Stomach smooth muscle (tissue), 2 donors: Measurements from ENCODE around the gene AADAC.

Experiments used
- H3K27ac ChIP-seq: one replicate; pipeline ENCODE4 v1.7.0; 2013; ENCODE audit warnings: mild to moderate bottlenecking, low read length, inconsistent platforms
- H3K27me3 ChIP-seq, 2 donors: one replicate each; pipeline ENCODE4 v1.7.0; 2013; ENCODE audit warnings: low read length in 2 of 2; ENCODE audit not compliant: insufficient read depth in 2 of 2, control insufficient read depth in 1 of 2
- H3K36me3 ChIP-seq, 2 donors: one replicate each; pipeline ENCODE4 v1.7.0; 2013; ENCODE audit warnings: low read length in 2 of 2; ENCODE audit not compliant: control insufficient read depth in 2 of 2, insufficient read depth in 2 of 2
- H3K4me1 ChIP-seq: one replicate; pipeline ENCODE4 v1.7.0; 2013; ENCODE audit warnings: low read length; ENCODE audit not compliant: control insufficient read depth, insufficient read depth
- H3K4me3 ChIP-seq, 2 donors: one replicate each; pipeline ENCODE4 v1.7.0; 2013; ENCODE audit warnings: low read length in 2 of 2
- H3K9ac ChIP-seq, 2 donors: one replicate each; pipeline ENCODE4 v1.7.0; 2013; ENCODE audit warnings: low read length in 2 of 2, mild to moderate bottlenecking in 1 of 2
- H3K9me3 ChIP-seq, 2 donors: one replicate each; pipeline ENCODE4 v1.7.0; 2013; ENCODE audit warnings: low read length in 2 of 2; ENCODE audit not compliant: control insufficient read depth in 2 of 2
- donor health status: healthy.
- donor health status: Pancreatic carcinoma.

The AADAC gene

DNA sequence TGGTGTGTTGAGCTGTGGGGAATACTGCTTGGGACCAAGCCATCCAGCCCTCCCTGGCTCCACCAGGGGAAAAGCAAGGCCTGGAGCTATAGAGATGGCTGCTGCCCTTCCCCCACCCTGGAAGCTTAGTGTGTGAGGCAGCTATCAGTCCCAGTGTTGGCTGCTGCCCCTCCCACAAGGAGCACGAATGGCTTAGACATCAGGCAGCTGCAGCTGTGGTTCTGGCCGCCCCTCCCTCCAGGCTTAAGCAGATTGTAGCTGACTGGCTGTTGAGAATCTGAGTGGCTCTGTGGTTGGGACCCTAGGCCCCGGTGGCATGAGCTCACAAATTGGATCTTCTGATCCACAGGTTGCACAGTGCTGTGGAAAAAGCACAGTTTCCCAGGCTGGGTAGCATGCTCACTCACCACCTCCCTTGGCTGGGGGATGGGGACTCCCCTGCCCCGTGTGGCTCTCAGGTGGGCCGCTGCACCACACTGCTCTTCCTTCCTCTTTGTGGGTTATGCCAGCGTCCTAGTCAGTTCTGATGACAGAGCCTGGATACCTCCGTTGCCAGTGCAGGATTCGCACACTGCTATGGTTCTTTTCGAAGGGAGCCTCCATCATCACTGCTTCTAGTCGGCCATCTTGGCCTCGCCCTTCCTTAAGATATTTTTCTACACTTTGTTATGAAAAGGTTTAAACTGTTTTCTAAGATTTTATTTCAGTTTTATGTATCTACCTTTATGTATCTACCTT is 38.3 kb downstream of the AADAC start:
- H3K36me3 ChIP-seq, result no peaks in the 10 kb centered on the region
- no peak overlapping the region for H3K4me3 ChIP-seq
- H3K9me3 ChIP-seq, result peaks cover 2 to 5% of the 10 kb centered on the region in 2 donors
- H3K4me1 ChIP-seq, result no peaks in the 10 kb centered on the region
- no peak overlapping the region for H3K27ac ChIP-seq
- no peaks in the 10 kb centered on the region for H3K27me3 ChIP-seq
- no peak overlapping the region for H3K9ac ChIP-seq

DNA sequence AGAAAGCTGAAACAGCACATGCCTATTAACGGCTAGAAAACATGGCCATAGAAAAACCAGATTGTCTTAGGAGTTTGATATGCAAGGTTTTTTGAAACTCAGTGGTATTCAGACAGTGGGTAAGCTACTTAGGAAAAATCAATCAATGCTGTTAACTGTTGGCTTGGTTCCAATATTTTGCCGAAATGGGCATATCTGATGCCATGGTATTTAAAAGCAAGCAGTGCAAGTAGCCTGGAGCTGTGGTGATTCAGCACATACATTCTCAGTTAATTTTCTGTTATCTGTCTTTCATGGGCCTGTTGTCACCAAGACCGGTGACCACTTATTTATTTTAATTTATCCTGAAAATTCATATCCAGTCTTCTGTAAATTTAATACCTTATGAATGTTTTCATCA is 42.2 kb downstream of the AADAC start:
- Histone ChIP-seq H3K4me3 (no peak overlapping the region), H3K9ac (no peak overlapping the region), H3K27me3 (no peaks in the 10 kb centered on the region), H3K36me3 (no peaks in the 10 kb centered on the region), H3K4me1 (no peaks in the 10 kb centered on the region), H3K27ac (no peak overlapping the region), H3K9me3 (peaks cover 0 to under 1% of the 10 kb centered on the region in 2 donors)

DNA sequence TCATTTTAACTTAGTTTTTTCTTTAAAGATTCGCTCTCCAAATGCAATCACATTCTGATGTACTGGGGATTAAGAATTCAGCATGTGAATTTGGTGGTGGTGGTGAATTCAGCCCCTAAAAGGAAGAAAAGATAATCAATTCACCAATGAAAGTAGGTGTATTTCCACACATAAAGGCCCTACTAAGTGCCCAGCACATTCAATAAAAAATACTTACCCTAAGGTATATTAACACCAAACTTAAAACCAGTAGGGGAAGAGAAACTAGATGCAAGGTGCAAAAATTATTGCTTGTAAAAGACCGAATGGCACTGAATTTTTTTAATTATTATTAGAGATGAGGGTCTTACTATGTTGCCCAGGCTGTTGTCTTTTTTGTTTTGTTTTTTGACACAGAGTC is 42.7 kb downstream of the AADAC start:
- Histone ChIP-seq H3K4me1 (no peaks in the 10 kb centered on the region), H3K9ac (no peak overlapping the region), H3K36me3 (no peaks in the 10 kb centered on the region), H3K9me3 (no peaks in the 10 kb centered on the region), H3K27ac (no peak overlapping the region), H3K4me3 (no peak overlapping the region), H3K27me3 (no peaks in the 10 kb centered on the region)

DNA sequence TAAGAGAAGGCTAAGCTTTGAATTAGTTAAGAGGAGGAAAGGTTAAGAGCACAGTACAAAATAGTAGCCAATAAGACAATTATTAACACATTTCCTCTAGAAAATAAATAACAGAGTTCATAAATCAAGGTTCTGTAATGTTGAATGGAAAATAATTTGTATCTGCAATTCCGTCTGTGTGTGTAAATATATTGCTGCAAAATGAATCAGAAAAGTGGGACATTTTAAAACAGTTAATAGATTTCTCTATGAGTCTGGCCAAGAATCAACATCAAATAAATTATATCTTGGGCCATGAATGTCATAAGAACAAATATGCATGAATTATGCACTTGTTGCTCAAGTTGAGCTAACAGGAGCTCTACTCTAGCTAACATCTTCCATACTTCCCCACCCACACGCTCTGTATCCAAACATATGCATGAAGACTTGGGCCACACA is 45.3 kb downstream of the AADAC start:
- Histone ChIP-seq H3K36me3 (no peaks in the 10 kb centered on the region), H3K4me3 (no peak overlapping the region), H3K27ac (no peak overlapping the region), H3K9ac (no peak overlapping the region), H3K9me3 (no peaks in the 10 kb centered on the region), H3K4me1 (no peaks in the 10 kb centered on the region), H3K27me3 (no peaks in the 10 kb centered on the region)

DNA sequence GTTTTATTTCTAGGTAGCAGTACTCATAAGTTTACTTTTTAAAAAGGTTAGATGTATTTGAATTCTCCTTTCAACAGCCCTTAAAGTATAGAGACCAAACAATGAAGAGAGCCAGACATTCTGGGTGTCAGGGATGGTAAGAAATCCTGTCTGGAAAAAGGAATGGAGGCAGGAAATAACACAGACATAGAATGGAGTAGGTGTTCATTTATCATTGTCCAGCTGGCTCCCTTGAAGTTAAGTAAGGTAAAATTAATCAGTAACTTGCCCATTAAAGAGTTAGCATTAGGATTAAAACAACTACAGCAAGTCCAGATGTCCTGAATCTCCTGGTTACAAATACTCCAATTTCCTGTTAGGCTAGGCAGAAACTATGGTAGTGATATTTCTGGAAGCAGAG is 46.0 kb downstream of the AADAC start:
- Histone ChIP-seq H3K4me1 (no peaks in the 10 kb centered on the region), H3K27me3 (no peaks in the 10 kb centered on the region), H3K36me3 (no peaks in the 10 kb centered on the region), H3K9ac (no peak overlapping the region), H3K27ac (no peak overlapping the region), H3K9me3 (no peaks in the 10 kb centered on the region), H3K4me3 (no peak overlapping the region)

DNA sequence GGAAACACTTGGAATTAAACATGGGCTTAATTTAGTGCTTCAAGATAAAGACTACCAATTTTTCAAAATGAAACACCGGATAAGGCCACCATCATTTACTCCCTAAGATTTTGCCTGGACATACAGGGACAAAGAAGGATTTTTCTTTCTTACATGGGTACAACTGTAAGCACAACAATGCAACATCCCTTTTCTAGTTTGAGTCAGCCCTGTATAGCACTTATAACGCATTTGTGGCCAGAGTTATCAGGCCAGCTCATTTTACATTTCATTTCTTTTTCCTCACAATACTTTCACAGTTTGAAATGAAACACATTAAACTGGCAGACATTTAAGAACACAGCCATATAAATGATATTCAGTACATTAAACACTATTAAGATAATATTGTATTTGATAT is 49.7 kb downstream of the AADAC start:
- Histone ChIP-seq H3K27me3 (no peaks in the 10 kb centered on the region), H3K27ac (no peak overlapping the region), H3K4me3 (no peak overlapping the region), H3K9ac (no peak overlapping the region), H3K9me3 (no peaks in the 10 kb centered on the region), H3K4me1 (no peaks in the 10 kb centered on the region), H3K36me3 (no peaks in the 10 kb centered on the region)

DNA sequence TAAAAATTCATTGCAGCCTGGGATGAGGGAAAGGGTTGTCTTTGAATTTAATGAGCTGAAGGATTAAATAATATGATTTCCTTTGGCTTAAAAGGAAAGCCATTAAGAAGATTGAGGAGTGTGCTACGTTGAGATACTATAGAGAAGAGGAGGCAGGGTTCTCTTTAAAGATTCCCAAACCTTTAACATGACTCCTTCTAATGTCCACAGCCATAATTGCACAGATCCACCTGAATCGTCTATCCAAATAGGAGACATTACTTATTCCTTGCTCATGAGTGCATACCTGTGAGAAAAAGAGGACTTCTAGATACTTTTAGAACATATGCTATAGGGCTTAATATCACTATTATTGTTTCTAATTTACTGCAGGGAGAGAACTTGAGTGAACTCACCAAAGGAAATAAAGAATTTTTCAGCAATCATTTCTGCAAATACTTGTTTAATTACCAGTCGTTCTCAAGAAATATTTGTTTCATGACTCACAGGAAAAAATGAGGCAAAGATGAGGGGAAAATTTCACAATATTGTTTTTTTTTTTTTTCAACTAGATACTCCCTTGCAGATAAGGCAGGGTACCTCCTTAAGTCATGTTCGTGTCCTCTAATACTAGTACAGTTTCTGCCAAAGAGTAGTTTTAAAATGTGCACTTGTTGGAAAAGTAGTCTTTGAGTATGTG is 50.6 kb downstream of the AADAC start:
- no peaks in the 10 kb centered on the region for H3K9me3 ChIP-seq
- no peaks in the 10 kb centered on the region for H3K4me1 ChIP-seq
- no peaks in the 10 kb centered on the region for H3K27me3 ChIP-seq
- no peak overlapping the region for H3K27ac ChIP-seq
- no peak overlapping the region for H3K4me3 ChIP-seq
- no peaks in the 10 kb centered on the region for H3K36me3 ChIP-seq
- no peak overlapping the region for H3K9ac ChIP-seq

DNA sequence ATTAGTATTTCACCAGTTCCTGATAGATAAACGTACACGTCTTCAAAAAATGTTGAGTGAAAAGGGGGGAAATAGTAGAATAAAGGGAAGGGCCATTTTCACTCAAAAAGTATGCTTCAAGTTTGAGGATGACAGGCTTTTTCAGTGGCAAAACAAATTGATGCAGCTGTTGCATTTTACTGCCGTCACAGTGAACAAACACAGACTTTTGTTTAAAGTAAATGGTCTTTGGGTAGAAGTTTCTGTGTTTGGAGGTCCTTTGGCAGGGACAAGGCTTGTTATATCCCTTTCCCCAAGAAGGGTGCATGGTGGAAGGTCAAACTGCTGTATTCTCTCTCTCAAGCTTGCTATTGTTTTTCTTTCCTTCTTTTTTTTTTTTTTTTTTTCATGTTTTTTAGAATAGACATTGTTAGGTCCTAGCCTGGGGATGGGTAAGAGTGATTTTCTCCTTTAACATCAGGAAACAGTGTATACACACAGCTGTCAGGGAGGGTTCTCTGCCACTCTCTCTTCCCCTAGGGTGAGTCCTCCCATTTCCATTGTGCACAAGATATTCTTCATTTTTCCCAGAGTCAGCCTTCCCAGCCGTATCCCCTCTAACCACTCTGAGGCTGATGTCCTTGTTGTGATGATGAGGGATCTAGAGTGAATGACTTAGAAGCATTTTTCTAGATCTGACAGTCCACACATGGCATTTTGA is 52.9 kb downstream of the AADAC start:
- H3K9me3 ChIP-seq, result no peaks in the 10 kb centered on the region
- no peaks in the 10 kb centered on the region for H3K4me1 ChIP-seq
- no peaks in the 10 kb centered on the region for H3K27me3 ChIP-seq
- H3K36me3 ChIP-seq, result no peaks in the 10 kb centered on the region
- H3K27ac ChIP-seq, result no peak overlapping the region
- no peak overlapping the region for H3K4me3 ChIP-seq
- no peak overlapping the region for H3K9ac ChIP-seq

DNA sequence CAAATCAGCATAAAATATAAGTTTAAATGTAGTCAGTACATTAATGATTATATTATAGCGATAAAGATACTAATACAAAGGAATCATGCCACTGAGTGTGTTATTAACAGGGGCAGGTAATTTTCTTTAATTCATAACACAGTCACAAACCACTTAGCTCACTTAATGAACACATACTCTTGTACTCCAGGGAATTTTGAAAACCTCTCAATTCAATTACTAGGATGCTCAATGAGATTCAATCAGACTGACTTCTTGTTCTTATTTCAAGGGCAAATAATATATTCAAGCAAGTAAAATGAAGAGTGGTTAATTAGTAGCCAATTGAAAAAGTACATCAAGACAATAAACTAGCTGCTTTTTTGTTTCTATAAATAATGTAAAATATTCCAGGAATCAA is 53.8 kb downstream of the AADAC start:
- Histone ChIP-seq H3K4me3 (no peak overlapping the region), H3K27ac (no peak overlapping the region), H3K9me3 (no peaks in the 10 kb centered on the region), H3K9ac (no peak overlapping the region), H3K27me3 (no peaks in the 10 kb centered on the region), H3K36me3 (no peaks in the 10 kb centered on the region), H3K4me1 (no peaks in the 10 kb centered on the region)

DNA sequence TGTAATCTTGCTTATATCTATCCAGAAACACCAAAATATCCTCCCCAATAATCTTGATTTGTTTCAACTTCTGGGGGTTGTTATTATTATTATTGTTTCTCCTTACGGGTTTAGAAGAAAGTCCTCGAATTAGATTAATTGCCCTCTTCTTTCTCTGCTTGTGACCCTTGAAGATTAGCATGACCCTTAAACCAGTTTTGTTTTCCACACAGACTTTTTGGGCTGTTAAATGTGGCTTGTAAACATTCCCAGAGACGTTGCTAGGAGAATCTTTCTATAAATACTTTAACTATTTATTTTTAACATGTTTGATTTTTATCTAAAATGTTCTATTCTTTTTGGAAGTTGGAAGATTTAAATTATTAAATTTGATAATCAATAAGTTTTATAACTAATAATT is 55.3 kb downstream of the AADAC start:
- Histone ChIP-seq H3K9me3 (no peaks in the 10 kb centered on the region), H3K4me3 (no peak overlapping the region), H3K36me3 (no peaks in the 10 kb centered on the region), H3K9ac (no peak overlapping the region), H3K27ac (no peak overlapping the region), H3K27me3 (no peaks in the 10 kb centered on the region), H3K4me1 (no peaks in the 10 kb centered on the region)
